HG02571 (cell line): ENCODE results near the gene RBM33.

Experiments used
- ATAC-seq: cut with Tn5 transposase; IDR thresholded peaks from one replicate; pipeline ENCODE4 v1.9.1; 2021; ENCODE audit warnings: mild to moderate bottlenecking, moderate library complexity; ENCODE audit not compliant: unreplicated experiment

The RBM33 gene

GRCh38 chr7:155804897-155805825 is 160.7 kb downstream of the RBM33 start:
- no peak for ATAC-seq

- ATAC-seq = no peak
Observed at GRCh38 chr7:155805826-155806095, 161.3 kb downstream of the RBM33 start.

- ATAC-seq = no peak
Observed at GRCh38 chr7:155806096-155806871, 161.8 kb downstream of the RBM33 start.

- no peak for ATAC-seq
Observed at GRCh38 chr7:155807065-155807671, 162.7 kb downstream of the RBM33 start.

- no peak for ATAC-seq
Observed at GRCh38 chr7:155807789-155808548, 163.5 kb downstream of the RBM33 start.

- ATAC-seq = no peak
Observed at GRCh38 chr7:155808549-155809331, 164.3 kb downstream of the RBM33 start.

GRCh38 chr7:155809332-155809946 is 165.0 kb downstream of the RBM33 start:
- ATAC-seq = no peak

- ATAC-seq = no peak
Observed at GRCh38 chr7:155809947-155810769, 165.7 kb downstream of the RBM33 start.

GRCh38 chr7:155810770-155811559 is 166.5 kb downstream of the RBM33 start:
- no peak for ATAC-seq

GRCh38 chr7:155811560-155811894 is 167.1 kb downstream of the RBM33 start:
- ATAC-seq = no peak

- ATAC-seq = no peak
Observed at GRCh38 chr7:155811895-155812761, 167.7 kb downstream of the RBM33 start, which contains the start of gene SHH. Gene SHH, minus strand, starts transcription at chr7:155812463. Its CDS starts 341 bp downstream, at chr7:155812122.

GRCh38 chr7:155813125-155813524 is 168.7 kb downstream of the RBM33 start:
- no peak for ATAC-seq

GRCh38 chr7:155813546-155814315 is 169.3 kb downstream of the RBM33 start:
- ATAC-seq = no peak

GRCh38 chr7:155814316-155815276 is 170.1 kb downstream of the RBM33 start:
- no peak for ATAC-seq
